ENCODE data around the gene ZBTB12. TPM values are rescaled to one million over a fixed set of nuclear protein-coding genes. Genes with fewer than 3 reads are reported as not detected.

The ZBTB12 gene
- total and polyA plus RNA-seq, 7 experiments from 2014 or later: 0.09 to 4.5 (median 1.8) TPM; not detected in 1

Other genes starting within 250 kb of the ZBTB12 start
Only the 30 nearest of the 37 such genes appear.
- 1 to 10 TPM; 2.4 to 4.3 (median 3.1) TPM for gene LY6G5C, start 221.0 kb downstream of the ZBTB12 start, total RNA-seq
- gene LY6G5C, start 221.0 kb downstream of the ZBTB12 start, polyA plus RNA-seq: 10 to 100 TPM in 1 of 2 donors, 1 to 10 TPM in 1; 6.4 to 10.2 TPM
- gene ABHD16A, start 198.8 kb downstream of the ZBTB12 start, total RNA-seq: 10 to 100 TPM; 60.1 to 71.7 (median 65.2) TPM
- gene ABHD16A, start 198.8 kb downstream of the ZBTB12 start, polyA plus RNA-seq: 10 to 100 TPM; 31.1 to 42.5 TPM
- gene LY6G6F, start 195.2 kb downstream of the ZBTB12 start, total RNA-seq: under 1 TPM in 1 of 5 experiments, not detected in 4; 0.56 TPM
- not detected for gene LY6G6F, start 195.2 kb downstream of the ZBTB12 start, polyA plus RNA-seq
- not detected for gene LY6G6D, start 186.7 kb downstream of the ZBTB12 start, total RNA-seq
- not detected for gene LY6G6D, start 186.7 kb downstream of the ZBTB12 start, polyA plus RNA-seq
- gene LY6G6C, start 180.3 kb downstream of the ZBTB12 start, total RNA-seq: 1 to 10 TPM in 1 of 5 experiments, not detected in 4; 1.2 TPM
- gene LY6G6C, start 180.3 kb downstream of the ZBTB12 start, polyA plus RNA-seq: not detected
- 1 to 10 TPM in 1 of 5 experiments, under 1 TPM in 4; 0.12 to 4.7 (median 0.64) TPM for gene MPIG6B, start 178.7 kb downstream of the ZBTB12 start, total RNA-seq
- gene MPIG6B, start 178.7 kb downstream of the ZBTB12 start, polyA plus RNA-seq: 1 to 10 TPM in 1 of 2 donors, under 1 TPM in 1; 0.20 to 2.3 TPM
- gene DDAH2, start 172.8 kb downstream of the ZBTB12 start, total RNA-seq: 10 to 100 TPM in 2 of 5 experiments, 1 to 10 TPM in 3; 4.9 to 31.4 (median 7.1) TPM
- 10 to 100 TPM; 13.1 to 15.3 TPM for gene DDAH2, start 172.8 kb downstream of the ZBTB12 start, polyA plus RNA-seq
- gene CLIC1, start 165.6 kb downstream of the ZBTB12 start, total RNA-seq: 100 to 1,000 TPM in 2 of 5 experiments, 10 to 100 TPM in 3; 29.3 to 494 (median 58.2) TPM
- 100 to 1,000 TPM; 102 to 122 TPM for gene CLIC1, start 165.6 kb downstream of the ZBTB12 start, polyA plus RNA-seq
- gene MSH5, start 162.1 kb downstream of the ZBTB12 start, total RNA-seq: 10 to 100 TPM; 10.3 to 52.2 (median 11.4) TPM
- 1 to 10 TPM in 1 of 2 donors, under 1 TPM in 1; 0.51 to 2.6 TPM for gene MSH5, start 162.1 kb downstream of the ZBTB12 start, polyA plus RNA-seq
- gene SAPCD1, start 139.4 kb downstream of the ZBTB12 start, total RNA-seq: 10 to 100 TPM in 1 of 5 experiments, 1 to 10 TPM in 4; 2.3 to 11.1 (median 3.3) TPM
- gene SAPCD1, start 139.4 kb downstream of the ZBTB12 start, polyA plus RNA-seq: not detected
- gene VWA7, start 124.8 kb downstream of the ZBTB12 start, total RNA-seq: 1 to 10 TPM in 3 of 5 experiments, under 1 TPM in 2; 0.53 to 4.5 (median 1.1) TPM
- gene VWA7, start 124.8 kb downstream of the ZBTB12 start, polyA plus RNA-seq: not detected
- gene VARS1, start 106.3 kb downstream of the ZBTB12 start, total RNA-seq: 10 to 100 TPM; 34.3 to 84.2 (median 53.2) TPM
- gene VARS1, start 106.3 kb downstream of the ZBTB12 start, polyA plus RNA-seq: 10 to 100 TPM; 32.2 to 44.8 TPM
- 10 to 100 TPM; 22.9 to 94.5 (median 29.2) TPM for gene LSM2, start 95.1 kb downstream of the ZBTB12 start, total RNA-seq
- 10 to 100 TPM; 58.9 to 67.9 TPM for gene LSM2, start 95.1 kb downstream of the ZBTB12 start, polyA plus RNA-seq
- gene HSPA1L, start 86.8 kb downstream of the ZBTB12 start, total RNA-seq: 1 to 10 TPM; 3.3 to 5.5 (median 4.7) TPM
- 1 to 10 TPM; 2.3 to 3.6 TPM for gene HSPA1L, start 86.8 kb downstream of the ZBTB12 start, polyA plus RNA-seq
- 100 to 1,000 TPM in 1 of 5 experiments, 10 to 100 TPM in 3, 1 to 10 TPM in 1; 6.7 to 125 (median 30.3) TPM for gene HSPA1A, start 86.5 kb downstream of the ZBTB12 start, total RNA-seq
- gene HSPA1A, start 86.5 kb downstream of the ZBTB12 start, polyA plus RNA-seq: 10 to 100 TPM; 26.0 to 52.5 TPM
- 10 to 100 TPM in 4 of 5 experiments, 1 to 10 TPM in 1; 8.6 to 68.9 (median 28.9) TPM for gene HSPA1B, start 74.3 kb downstream of the ZBTB12 start, total RNA-seq
- 1 to 10 TPM; 2.8 to 3.6 TPM for gene HSPA1B, start 74.3 kb downstream of the ZBTB12 start, polyA plus RNA-seq
- gene NEU1, start 39.3 kb downstream of the ZBTB12 start, total RNA-seq: 10 to 100 TPM; 18.6 to 35.0 (median 20.1) TPM
- gene NEU1, start 39.3 kb downstream of the ZBTB12 start, polyA plus RNA-seq: 10 to 100 TPM; 13.6 to 19.9 TPM
- not detected for gene SLC44A4, start 23.1 kb downstream of the ZBTB12 start, total RNA-seq
- not detected for gene SLC44A4, start 23.1 kb downstream of the ZBTB12 start, polyA plus RNA-seq
- gene EHMT2, start 4.4 kb downstream of the ZBTB12 start, total RNA-seq: 10 to 100 TPM; 50.4 to 94.2 (median 71.6) TPM
- 10 to 100 TPM; 37.3 to 66.5 TPM for gene EHMT2, start 4.4 kb downstream of the ZBTB12 start, polyA plus RNA-seq
- 1 to 10 TPM in 4 of 5 experiments, under 1 TPM in 1; 0.89 to 8.2 (median 2.3) TPM for gene C2, start 25.6 kb upstream of the ZBTB12 start, total RNA-seq
- under 1 TPM in 1 of 2 donors, not detected in 1; 0.10 TPM for gene C2, start 25.6 kb upstream of the ZBTB12 start, polyA plus RNA-seq
- 1 to 10 TPM in 2 of 5 experiments, under 1 TPM in 1, not detected in 2; 0.56 to 1.4 (median 1.1) TPM for gene CFB, start 44.0 kb upstream of the ZBTB12 start, total RNA-seq
- 1 to 10 TPM; 1.4 to 1.8 TPM for gene CFB, start 44.0 kb upstream of the ZBTB12 start, polyA plus RNA-seq
- gene NELFE, start 56.9 kb upstream of the ZBTB12 start, total RNA-seq: 10 to 100 TPM; 47.5 to 71.7 (median 59.1) TPM
- 10 to 100 TPM; 56.5 to 76.6 TPM for gene NELFE, start 56.9 kb upstream of the ZBTB12 start, polyA plus RNA-seq
- gene SKIC2, start 57.1 kb upstream of the ZBTB12 start, total RNA-seq: 100 to 1,000 TPM in 3 of 5 experiments, 10 to 100 TPM in 2; 85.6 to 139 (median 101) TPM
- gene SKIC2, start 57.1 kb upstream of the ZBTB12 start, polyA plus RNA-seq: 10 to 100 TPM; 20.1 to 23.5 TPM
- gene DXO, start 70.1 kb upstream of the ZBTB12 start, total RNA-seq: 10 to 100 TPM; 19.3 to 44.3 (median 35.0) TPM
- 10 to 100 TPM; 12.6 to 16.2 TPM for gene DXO, start 70.1 kb upstream of the ZBTB12 start, polyA plus RNA-seq
- 1 to 10 TPM; 3.2 to 9.0 (median 8.0) TPM for gene C4A, start 80.0 kb upstream of the ZBTB12 start, total RNA-seq
- not detected for gene C4A, start 80.0 kb upstream of the ZBTB12 start, polyA plus RNA-seq
- gene C4B, start 112.7 kb upstream of the ZBTB12 start, total RNA-seq: 1 to 10 TPM; 3.2 to 8.5 (median 8.0) TPM
- gene C4B, start 112.7 kb upstream of the ZBTB12 start, polyA plus RNA-seq: under 1 TPM in 1 of 2 donors, not detected in 1; 0.59 TPM
- 1 to 10 TPM in 1 of 5 experiments, under 1 TPM in 3, not detected in 1; 0.32 to 1.1 (median 0.44) TPM for gene CYP21A2, start 136.3 kb upstream of the ZBTB12 start, total RNA-seq
- not detected for gene CYP21A2, start 136.3 kb upstream of the ZBTB12 start, polyA plus RNA-seq
- 10 to 100 TPM in 4 of 5 experiments, 1 to 10 TPM in 1; 8.8 to 17.2 (median 13.1) TPM for gene TNXB, start 207.3 kb upstream of the ZBTB12 start, total RNA-seq
- under 1 TPM in 1 of 2 donors, not detected in 1; 0.43 TPM for gene TNXB, start 207.3 kb upstream of the ZBTB12 start, polyA plus RNA-seq
- gene ATF6B, start 226.2 kb upstream of the ZBTB12 start, total RNA-seq: 100 to 1,000 TPM; 115 to 168 (median 142) TPM
- 10 to 100 TPM; 28.0 to 29.0 TPM for gene ATF6B, start 226.2 kb upstream of the ZBTB12 start, polyA plus RNA-seq
- gene FKBPL, start 228.2 kb upstream of the ZBTB12 start, total RNA-seq: 1 to 10 TPM in 4 of 5 experiments, under 1 TPM in 1; 0.82 to 5.1 (median 3.0) TPM
- gene FKBPL, start 228.2 kb upstream of the ZBTB12 start, polyA plus RNA-seq: 1 to 10 TPM; 1.3 to 4.1 TPM

All from naive thymus-derived CD4-positive, alpha-beta T cell (primary cell).